AG10803 (cell line): ENCODE measurements around the gene BTBD16.

Experiments
- DNase-seq: peaks from one replicate; pipeline ENCODE4 v3.0.0; 2010; ENCODE audit warnings: low read depth
- H3K4me3 ChIP-seq: 2 replicates; pipeline ENCODE4 v1.5.1; 2011; ENCODE audit warnings: mild to moderate bottlenecking, low read length, control low read depth
- TF ChIP-seq, protein P1 (sequence below): conservative IDR thresholded peaks from 2 replicates; pipeline ENCODE4 v1.5.1; 2011; ENCODE audit warnings: mild to moderate bottlenecking, low read length, control low read depth, inconsistent platforms

The BTBD16 gene

DNA sequence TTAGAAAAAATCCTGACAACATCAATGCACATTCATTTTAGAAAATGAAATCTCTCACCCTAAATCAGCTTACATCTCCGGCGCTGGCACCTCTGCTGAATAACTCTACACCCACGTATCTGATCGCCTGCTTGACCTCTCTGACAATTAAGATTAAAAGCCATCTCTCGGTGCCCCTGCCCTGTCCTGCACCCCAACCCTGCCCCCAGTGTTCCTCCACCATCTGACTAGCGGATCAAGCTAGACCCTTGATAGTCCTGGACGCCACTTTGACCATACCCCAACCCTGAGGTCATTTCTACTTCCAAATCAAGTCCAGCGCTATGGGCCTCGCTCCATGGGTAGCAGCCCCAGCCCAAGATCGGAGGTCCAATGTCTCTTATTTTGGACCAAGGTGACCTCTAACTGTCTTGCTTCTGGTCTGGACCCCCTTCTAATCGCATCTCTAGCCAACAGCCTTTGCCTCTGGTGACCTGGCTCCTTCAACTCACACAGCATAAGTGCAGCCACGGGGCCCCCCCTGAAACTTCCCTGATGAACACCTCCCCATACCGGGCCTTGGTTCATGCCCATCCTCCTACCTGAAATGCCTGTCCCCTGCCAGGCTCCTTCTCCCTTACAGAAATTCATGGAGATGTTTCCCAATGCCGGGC is 28.5 kb downstream of the BTBD16 start:
- no peak for DNase-seq
- H3K4me3 ChIP-seq, result no peak overlapping the region
- TF ChIP-seq, protein P1, sequence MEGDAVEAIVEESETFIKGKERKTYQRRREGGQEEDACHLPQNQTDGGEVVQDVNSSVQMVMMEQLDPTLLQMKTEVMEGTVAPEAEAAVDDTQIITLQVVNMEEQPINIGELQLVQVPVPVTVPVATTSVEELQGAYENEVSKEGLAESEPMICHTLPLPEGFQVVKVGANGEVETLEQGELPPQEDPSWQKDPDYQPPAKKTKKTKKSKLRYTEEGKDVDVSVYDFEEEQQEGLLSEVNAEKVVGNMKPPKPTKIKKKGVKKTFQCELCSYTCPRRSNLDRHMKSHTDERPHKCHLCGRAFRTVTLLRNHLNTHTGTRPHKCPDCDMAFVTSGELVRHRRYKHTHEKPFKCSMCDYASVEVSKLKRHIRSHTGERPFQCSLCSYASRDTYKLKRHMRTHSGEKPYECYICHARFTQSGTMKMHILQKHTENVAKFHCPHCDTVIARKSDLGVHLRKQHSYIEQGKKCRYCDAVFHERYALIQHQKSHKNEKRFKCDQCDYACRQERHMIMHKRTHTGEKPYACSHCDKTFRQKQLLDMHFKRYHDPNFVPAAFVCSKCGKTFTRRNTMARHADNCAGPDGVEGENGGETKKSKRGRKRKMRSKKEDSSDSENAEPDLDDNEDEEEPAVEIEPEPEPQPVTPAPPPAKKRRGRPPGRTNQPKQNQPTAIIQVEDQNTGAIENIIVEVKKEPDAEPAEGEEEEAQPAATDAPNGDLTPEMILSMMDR, result no peak

GRCh38 chr10:122301055-122301810 is 30.1 kb downstream of the BTBD16 start:
- TF ChIP-seq, protein P1, result no peak
- peak; percentile 80 for DNase-seq

DNA sequence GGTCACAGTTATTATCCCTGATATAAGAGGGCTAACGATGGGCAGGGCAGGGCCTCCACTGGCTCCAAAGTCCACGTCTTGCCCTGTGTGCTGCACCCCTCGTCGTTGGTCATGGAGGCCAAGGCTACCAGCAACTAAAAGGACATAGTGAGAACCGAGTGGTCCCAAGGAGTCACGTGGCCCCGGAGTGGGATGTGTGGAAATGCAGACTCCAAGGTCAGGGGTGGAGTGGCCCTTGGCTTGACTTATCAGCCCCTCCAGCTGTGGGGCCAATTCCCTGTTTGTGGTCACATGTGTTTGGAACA is 30.7 kb downstream of the BTBD16 start:
- H3K4me3 ChIP-seq, result no peak overlapping the region
- no peak for DNase-seq
- TF ChIP-seq, protein P1, result no peak

More at GRCh38 chr10:122301055-122301810, 30.1 kb downstream of the BTBD16 start:
- no peak overlapping the region for H3K4me3 ChIP-seq

DNA sequence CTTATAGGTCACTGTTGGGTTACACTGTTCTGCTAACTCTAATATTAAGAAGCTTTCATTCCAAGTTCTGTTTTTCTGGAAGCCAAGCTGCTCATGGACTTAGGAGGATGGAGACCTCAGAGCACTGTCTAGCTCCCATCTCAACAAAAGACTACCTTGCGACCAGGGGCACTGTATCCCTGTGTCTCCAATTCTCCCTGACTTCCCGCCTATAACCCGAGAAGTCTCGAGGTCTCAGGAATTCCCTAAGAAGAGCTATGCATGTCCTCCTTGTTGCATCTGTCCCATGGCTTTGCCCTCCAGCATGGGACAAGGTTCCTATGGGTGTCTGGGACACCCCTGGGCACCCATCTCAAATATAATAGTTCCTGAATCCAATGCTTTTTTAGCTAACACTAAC is 31.2 kb downstream of the BTBD16 start:
- DNase-seq, result no peak
- H3K4me3 ChIP-seq, result no peak overlapping the region
- TF ChIP-seq, protein P1, result no peak

DNA sequence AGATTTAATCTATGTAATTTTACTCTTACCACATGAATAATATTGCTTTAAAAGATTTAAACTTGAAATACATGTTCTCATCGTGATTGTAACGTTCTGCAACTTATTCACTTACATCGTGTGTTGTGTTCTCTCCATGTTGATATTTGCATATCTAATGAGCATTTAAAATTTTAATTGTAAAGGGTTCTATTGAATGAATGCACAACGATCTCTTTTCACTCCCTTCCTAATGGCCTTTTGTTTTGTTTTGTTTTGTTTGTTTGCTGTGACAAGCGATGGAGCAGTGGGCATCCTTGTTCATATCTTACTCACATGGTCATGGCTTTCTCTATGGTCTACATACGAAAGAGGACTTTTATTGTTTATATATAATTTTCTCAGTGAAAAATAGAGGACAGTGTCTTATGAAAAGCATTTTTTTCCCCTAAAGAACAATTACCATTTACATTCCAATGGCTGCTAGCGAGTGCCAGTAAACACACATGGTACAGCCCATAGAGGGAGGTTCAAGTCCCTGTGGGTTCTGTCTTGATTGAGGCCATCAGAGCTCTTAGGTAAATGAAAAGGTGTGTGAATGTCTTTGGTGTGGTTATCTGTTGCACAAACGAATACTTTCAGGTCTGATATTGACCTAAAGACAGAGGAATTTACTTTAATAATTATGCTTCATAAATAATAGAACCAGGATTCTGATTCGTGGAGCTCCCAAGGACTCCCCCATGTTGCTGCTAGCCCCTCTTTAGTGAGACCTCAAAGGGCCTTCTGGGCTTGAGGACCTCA is 32.4 kb downstream of the BTBD16 start:
- H3K4me3 ChIP-seq, result no peak overlapping the region
- DNase-seq, result no peak
- TF ChIP-seq, protein P1, result no peak

GRCh38 chr10:122304054-122304579 is 33.0 kb downstream of the BTBD16 start:
- DNase-seq, result no peak
- TF ChIP-seq, protein P1, result no peak
- H3K4me3 ChIP-seq, result no peak overlapping the region
